RPMI7951 (cell line): Measurements from ENCODE around the gene LPP. TPM values are rescaled to one million over a fixed set of nuclear protein-coding genes. Genes with fewer than 3 reads are reported as not detected.
"Not testable (repeated sequence)": the region's sequence is repeated elsewhere in the genome, so short reads cannot be mapped to it uniquely, and the experiment has no call there.

ENCODE experiments used
- DNase-seq: peaks from one replicate; pipeline ENCODE4 v3.0.0-alpha.2; 2012; ENCODE audit warnings: low read depth
- total RNA-seq: library from RNA; depleted of rRNA; stranded (reverse); fragments of >200 nt; shearing (Covaris generic); gene quantifications from 2 replicates; pipeline ENCODE4 v1.2.3, GENCODE V29; 2014

Gene LPP
- total RNA-seq, 1 experiment from 2014 or later = 30.2 TPM

- no peak for DNase-seq
Measured at GRCh38 chr3:188431553-188431952, 277.6 kb downstream of the LPP start.

GRCh38 chr3:188432802-188433520 lies 279.0 kb downstream of the LPP start:
- DNase-seq = no peak

- DNase-seq = no peak
Measured at GRCh38 chr3:188433521-188434150, 279.7 kb downstream of the LPP start.

- DNase-seq = no peak
Measured at GRCh38 chr3:188434594-188434993, 280.6 kb downstream of the LPP start.

- no peak for DNase-seq
Measured at GRCh38 chr3:188435266-188435665, 281.3 kb downstream of the LPP start.

GRCh38 chr3:188437926-188438325 lies 284.0 kb downstream of the LPP start:
- no peak for DNase-seq

- DNase-seq = peak; percentile 26
Measured at GRCh38 chr3:188439080-188439479, 285.1 kb downstream of the LPP start.

GRCh38 chr3:188440340-188440972 lies 286.5 kb downstream of the LPP start:
- DNase-seq = no peak

- DNase-seq = no peak
Measured at GRCh38 chr3:188442430-188442829, 288.5 kb downstream of the LPP start.

- not testable (repeated sequence) for DNase-seq
Measured at GRCh38 chr3:188445175-188445574, 291.2 kb downstream of the LPP start.

GRCh38 chr3:188446014-188446413 lies 292.1 kb downstream of the LPP start:
- DNase-seq = no peak

GRCh38 chr3:188446766-188447165 lies 292.8 kb downstream of the LPP start:
- DNase-seq = no peak

GRCh38 chr3:188448813-188449212 lies 294.9 kb downstream of the LPP start:
- no peak for DNase-seq

- DNase-seq = no peak
Measured at GRCh38 chr3:188449421-188449820, 295.5 kb downstream of the LPP start.

- no peak for DNase-seq
Measured at GRCh38 chr3:188452158-188452772, 298.3 kb downstream of the LPP start.

- DNase-seq = no peak
Measured at GRCh38 chr3:188453431-188454384, 299.8 kb downstream of the LPP start.

GRCh38 chr3:188455748-188456147 lies 301.8 kb downstream of the LPP start:
- DNase-seq = no peak

GRCh38 chr3:188458756-188459155 lies 304.8 kb downstream of the LPP start:
- DNase-seq = no peak

- DNase-seq = no peak
Measured at GRCh38 chr3:188465311-188465710, 311.4 kb downstream of the LPP start.

- DNase-seq = peak; percentile 37
Measured at GRCh38 chr3:188468196-188468595, 314.2 kb downstream of the LPP start.

- DNase-seq = peak; percentile 11
Measured at GRCh38 chr3:188468662-188469061, 314.7 kb downstream of the LPP start.
